ENCODE measurements around the gene GLP1R.

GLP1R gene

GRCh38 chr6:39047434-39048327 is 900 bp upstream of the GLP1R start:
- DNase-seq = no peak

- no peak for DNase-seq
These were observed 1.1 kb downstream of the GLP1R start for GRCh38 chr6:39049575-39050283.

DNA sequence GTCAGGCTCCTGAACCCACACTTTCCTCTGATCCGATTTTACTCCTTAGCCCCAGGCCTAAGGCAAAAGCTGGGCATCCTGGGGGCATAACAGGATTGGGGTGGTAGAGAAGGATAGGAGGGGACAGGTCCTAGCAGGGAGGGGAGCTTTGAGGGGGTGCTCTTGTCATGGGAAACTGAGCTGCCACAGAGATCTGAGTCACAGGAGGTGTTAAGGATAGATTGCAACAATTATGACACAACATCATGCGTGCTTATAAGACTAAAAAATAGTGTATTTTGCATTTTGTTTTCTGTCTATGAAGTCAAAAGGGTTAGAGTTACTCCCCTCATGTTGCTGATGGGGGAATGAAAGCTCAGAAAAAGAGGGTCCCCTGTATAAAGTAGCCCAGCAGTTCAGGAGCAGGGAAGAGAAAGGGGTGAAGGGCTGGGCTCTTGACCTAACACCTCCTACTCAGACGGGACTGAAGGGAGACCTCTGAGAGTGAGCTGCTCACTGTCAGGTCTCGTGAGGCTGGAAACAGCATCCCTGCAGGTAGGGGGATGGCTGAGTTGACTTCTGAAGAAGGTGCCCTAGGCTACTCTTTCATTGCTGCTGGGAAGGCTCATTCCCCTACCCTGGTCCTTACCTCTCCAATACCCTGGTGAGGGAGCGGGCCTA is 2.0 kb downstream of the GLP1R start:
- no peak for DNase-seq

GRCh38 chr6:39051399-39052122 is 3.0 kb downstream of the GLP1R start:
- no peak for DNase-seq

- no peak for DNase-seq
These were observed 4.5 kb downstream of the GLP1R start for GRCh38 chr6:39053016-39053624.

- DNase-seq = no peak
These were observed 5.4 kb downstream of the GLP1R start for GRCh38 chr6:39053854-39054576.

- DNase-seq = no peak
These were observed 6.1 kb downstream of the GLP1R start for GRCh38 chr6:39054577-39055142.

DNA sequence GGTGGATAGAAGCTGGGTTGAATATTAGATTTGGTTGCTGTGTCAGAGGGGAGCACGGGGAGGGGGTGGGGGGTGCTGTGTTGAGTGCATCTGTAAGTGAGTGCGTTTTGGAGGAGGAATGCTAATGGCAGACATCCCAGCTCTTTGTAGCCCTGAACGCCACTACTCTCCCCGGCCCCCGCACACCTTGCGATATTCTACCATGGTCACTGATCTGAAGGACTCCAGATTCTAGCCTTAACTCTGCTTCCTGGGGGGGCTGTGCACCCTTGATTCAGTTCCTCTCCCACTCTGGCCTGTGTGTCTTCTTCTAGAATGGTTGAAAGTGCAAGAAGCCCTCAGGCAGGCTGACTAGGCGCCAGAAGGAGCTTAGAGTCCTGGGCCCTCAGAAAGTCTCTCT is 7.1 kb downstream of the GLP1R start:
- no peak for DNase-seq

- DNase-seq = no peak
These were observed 7.6 kb downstream of the GLP1R start for GRCh38 chr6:39056191-39056590.

DNA sequence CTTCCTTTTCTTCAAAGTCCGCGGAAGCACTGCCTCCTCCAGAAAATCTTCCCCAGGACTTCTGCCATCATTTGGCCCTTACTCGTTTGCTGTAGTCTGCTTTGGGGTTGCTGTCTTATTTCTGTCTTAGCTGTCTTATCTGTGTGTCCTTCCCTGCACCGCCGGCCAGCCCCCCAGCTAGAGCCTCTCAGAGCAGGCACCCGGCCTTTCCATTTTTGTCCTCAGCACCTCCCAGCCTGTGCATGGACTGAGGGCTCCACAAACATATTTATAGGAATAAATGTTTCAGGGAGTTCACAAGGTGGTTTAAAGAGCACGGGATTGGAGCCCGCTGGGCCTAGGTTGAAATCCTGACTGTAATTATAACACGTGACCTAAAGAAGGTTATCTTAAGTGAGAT is 8.1 kb downstream of the GLP1R start:
- DNase-seq = no peak

- no peak for DNase-seq
These were observed 8.9 kb downstream of the GLP1R start for GRCh38 chr6:39057251-39058155.

GRCh38 chr6:39058471-39059147 is 10.0 kb downstream of the GLP1R start:
- no peak for DNase-seq

DNA sequence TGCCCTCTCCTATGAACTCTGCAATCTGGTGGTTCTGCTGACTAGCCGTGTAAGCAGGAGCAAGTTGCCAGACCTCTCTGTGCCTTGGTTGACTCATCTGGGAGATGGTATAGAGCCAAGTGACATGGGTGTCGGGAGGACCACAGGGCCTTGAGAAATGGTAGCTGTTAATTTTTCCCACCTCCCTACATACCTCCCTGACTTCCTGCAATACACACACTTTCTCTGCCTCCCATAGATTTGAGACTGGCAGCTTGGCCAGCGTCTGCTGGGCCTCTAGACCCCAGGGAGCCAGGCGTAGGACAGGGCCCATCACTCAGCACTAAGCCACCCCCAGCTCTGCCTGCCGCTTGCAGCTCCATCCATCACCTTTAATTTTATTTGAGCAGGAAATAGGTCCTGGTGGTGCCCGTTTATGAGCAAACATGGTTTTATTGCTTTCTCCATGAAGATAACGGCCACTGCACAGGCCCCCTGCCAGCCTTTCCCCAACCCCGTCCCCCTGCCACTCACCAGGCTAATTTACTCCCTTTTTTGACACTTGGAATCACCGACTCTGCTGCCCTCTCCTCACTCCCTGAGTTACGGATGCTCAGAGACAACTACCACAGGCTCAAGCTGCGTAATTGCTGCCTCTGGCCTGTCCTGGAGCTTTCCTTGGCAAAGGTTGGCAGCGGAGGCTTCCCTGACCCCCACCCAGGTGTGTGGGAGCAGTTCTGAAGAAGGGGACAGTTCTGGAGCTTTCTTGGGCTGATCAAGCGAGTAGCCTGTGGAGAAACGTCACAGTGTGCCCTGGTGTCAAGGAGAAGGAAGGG is 11.1 kb downstream of the GLP1R start:
- no peak for DNase-seq

DNA sequence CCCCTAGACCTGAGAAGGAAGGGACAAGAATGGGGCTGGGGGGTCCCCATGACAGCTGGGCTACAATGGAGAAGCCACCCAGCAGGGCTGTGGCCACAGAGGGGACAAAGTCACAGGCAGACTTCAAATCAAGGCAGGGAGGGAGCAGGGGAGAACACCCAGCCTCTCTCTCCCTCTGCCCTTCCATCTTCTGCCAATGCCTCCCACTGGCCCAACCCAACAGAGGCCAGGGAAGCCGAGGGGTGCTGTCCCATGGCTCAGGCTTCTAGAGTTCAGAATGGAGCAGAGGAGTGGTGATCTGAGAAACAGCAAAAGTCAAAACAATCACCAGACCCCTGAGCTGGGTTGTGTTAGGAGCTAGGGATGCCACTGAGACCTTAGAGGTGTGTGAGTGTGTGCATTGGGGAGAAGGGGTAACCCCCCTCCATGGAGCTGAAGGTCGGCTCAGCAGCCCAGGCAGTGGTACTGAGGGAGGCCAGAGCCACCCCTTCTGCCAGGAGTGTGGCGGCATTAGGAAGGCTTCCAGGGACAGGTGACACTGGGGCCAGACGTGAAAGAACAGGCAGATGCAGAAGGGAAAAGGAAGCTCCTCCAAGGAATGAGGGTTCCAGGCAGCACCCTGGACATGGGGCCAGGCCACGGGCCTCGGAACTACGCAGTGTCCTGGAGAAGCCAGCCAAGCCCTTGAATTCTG is 12.0 kb downstream of the GLP1R start:
- DNase-seq = no peak

- DNase-seq = no peak
These were observed 12.6 kb downstream of the GLP1R start for GRCh38 chr6:39061182-39061581.

DNA sequence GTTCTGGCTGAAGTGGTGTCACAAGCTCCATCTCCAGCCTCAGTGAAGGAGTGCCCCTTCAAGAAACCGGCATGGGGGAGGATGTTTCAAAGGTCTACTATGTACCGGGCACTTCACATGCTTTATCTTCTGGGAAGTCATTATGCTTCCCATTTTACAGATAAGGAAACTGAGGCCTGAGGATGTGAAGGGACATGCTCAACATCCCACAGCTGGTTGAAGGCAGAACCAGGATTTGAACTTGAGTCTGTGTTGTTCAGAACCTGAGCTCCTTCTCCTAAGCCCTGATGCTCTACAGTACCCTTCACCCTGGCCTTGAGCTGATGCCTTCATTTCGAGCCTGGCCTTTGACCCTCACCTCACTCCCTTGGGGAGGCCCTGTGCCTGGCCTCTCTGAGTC is 13.0 kb downstream of the GLP1R start:
- DNase-seq = no peak

- no peak for DNase-seq
These were observed 13.6 kb downstream of the GLP1R start for GRCh38 chr6:39062014-39062740.

GRCh38 chr6:39063526-39063925 is 14.9 kb downstream of the GLP1R start:
- DNase-seq = no peak

Measured in bone marrow (tissue), 2 donors.